Cortex of kidney (tissue), 1 donor: ENCODE data around the gene PRKCD.

Source experiments
- DNase-seq: peaks from one replicate; lab custom pipeline; 2025; lab: John Stamatoyannopoulos, UW

PRKCD gene

GRCh38 chr3:53170325-53171063, 9.5 kb downstream of the PRKCD start:
- DNase-seq = no peak

GRCh38 chr3:53171064-53171418, 10.0 kb downstream of the PRKCD start:
- DNase-seq = no peak

GRCh38 chr3:53171827-53172505, 11.0 kb downstream of the PRKCD start:
- DNase-seq = no peak

- no peak for DNase-seq
Measured at GRCh38 chr3:53173107-53173506, 12.1 kb downstream of the PRKCD start.

GRCh38 chr3:53174346-53175250, 13.6 kb downstream of the PRKCD start:
- no peak for DNase-seq

- DNase-seq = no peak
Measured at GRCh38 chr3:53175613-53176540, 14.9 kb downstream of the PRKCD start.

GRCh38 chr3:53178246-53178645, 17.2 kb downstream of the PRKCD start:
- DNase-seq = no peak

- DNase-seq = no peak
Measured at GRCh38 chr3:53179580-53179979, 18.6 kb downstream of the PRKCD start.

GRCh38 chr3:53180305-53181023, 19.5 kb downstream of the PRKCD start:
- no peak for DNase-seq

- DNase-seq = no peak
Measured at GRCh38 chr3:53181024-53181371, 20.0 kb downstream of the PRKCD start.

GRCh38 chr3:53181528-53181927, 20.5 kb downstream of the PRKCD start:
- DNase-seq = no peak

GRCh38 chr3:53182764-53183355, 21.9 kb downstream of the PRKCD start:
- DNase-seq = no peak

GRCh38 chr3:53183514-53183913, 22.5 kb downstream of the PRKCD start:
- no peak for DNase-seq

- no peak for DNase-seq
Measured at GRCh38 chr3:53184701-53185100, 23.7 kb downstream of the PRKCD start.

- DNase-seq = no peak
Measured at GRCh38 chr3:53185761-53186465, 24.9 kb downstream of the PRKCD start.

GRCh38 chr3:53186726-53187125, 25.7 kb downstream of the PRKCD start:
- DNase-seq = no peak

- no peak for DNase-seq
Measured at GRCh38 chr3:53187430-53187829, 26.4 kb downstream of the PRKCD start.

GRCh38 chr3:53188136-53188685, 27.2 kb downstream of the PRKCD start:
- no peak for DNase-seq

- DNase-seq = no peak
Measured at GRCh38 chr3:53188720-53189119, 27.7 kb downstream of the PRKCD start.

- no peak for DNase-seq
Measured at GRCh38 chr3:53189276-53189675, 28.3 kb downstream of the PRKCD start.
